GM12878 (cell line): ENCODE results near the gene LGALS8. TPM values are rescaled to one million over a fixed set of nuclear protein-coding genes. Genes with fewer than 3 reads are reported as not detected.
A peak's percentile ranks its signal among the peaks of the same experiment; 100 is the strongest.

Source experiments
- ATAC-seq: fragments of 200-7000 bp; cut with Tn5 transposase; 3 replicates; pipeline ENCODE4 v1.9.1; 2020; ENCODE audit warnings: mild to moderate bottlenecking, moderate library complexity
- BruUV-seq: library from RNA; stranded (reverse); fragments of 400-500 nt; replicated peaks from 2 replicates; lab custom pipeline; 2021; lab: Mats Ljungman, UMichigan
- CTCF ChIA-PET: fragments of 300-600 bp; sonication (Branson Sonifier 250); formaldehyde crosslinking; extraction: SDS; loops from one replicate; lab custom pipeline; 2021; ENCODE audit warnings: inconsistent platforms; lab: Yijun Ruan, JAX
- POLR2A ChIA-PET: fragments of 350-600 bp; formaldehyde crosslinking; extraction: SDS; loops from one replicate; lab custom pipeline; 2021; ENCODE audit warnings: inconsistent platforms; lab: Charles Lee
- RAD21 ChIA-PET: fragments of 300-600 bp; sonication (Branson Sonifier 250); formaldehyde crosslinking; loops from one replicate; lab custom pipeline; 2023; ENCODE audit warnings: antibody characterized with exemption; ENCODE audit not compliant: unreplicated experiment; lab: Charles Lee
- SMC1A ChIA-PET: fragments of 300-600 bp; sonication (Branson Sonifier 250); formaldehyde crosslinking; loops from one replicate; lab custom pipeline; 2023; ENCODE audit not compliant: unreplicated experiment, uncharacterized antibody; lab: Charles Lee
- DNase-seq: peaks from one replicate; pipeline ENCODE4 v3.0.0-alpha.2; 2011; ENCODE audit warnings: low read depth, low spot score
- FAIRE-seq: peaks from 3 replicates; lab custom pipeline; 2011; peaks lifted over from hg19 to GRCh38; lab: Jason Lieb, UNC
- H2AFZ ChIP-seq: 2 replicates; pipeline ENCODE4 v1.6.0; 2011; ENCODE audit warnings: low read depth, low read length, control low read depth; ENCODE audit not compliant: control insufficient read depth
- H3K27ac ChIP-seq: 2 replicates; pipeline ENCODE4 v1.5.1; 2011; ENCODE audit warnings: control low read depth; ENCODE audit not compliant: control insufficient read depth, insufficient read depth
- H3K27me3 ChIP-seq, 2 experiments: replicated peaks in 1 of 2; 2 replicates each; pipeline versions ENCODE4 v1.6.0 to v1.6.1; 2011; ENCODE audit warnings: low read length in 1 of 2; ENCODE audit not compliant: control insufficient read depth in 2 of 2, insufficient read depth in 2 of 2
- H3K36me3 ChIP-seq, 2 experiments: 2 replicates each; pipeline ENCODE4 v1.5.1; 2011; ENCODE audit warnings: low read length in 1 of 2; ENCODE audit not compliant: control insufficient read depth in 2 of 2, insufficient read depth in 2 of 2
- H3K4me1 ChIP-seq: 2 replicates; pipeline ENCODE4 v1.6.1; 2011; ENCODE audit warnings: mild to moderate bottlenecking, low read length, moderate library complexity, mixed read lengths; ENCODE audit not compliant: control insufficient read depth, insufficient read depth
- H3K4me2 ChIP-seq: 2 replicates; pipeline ENCODE4 v1.6.0; 2011; ENCODE audit warnings: control low read depth; ENCODE audit not compliant: control insufficient read depth, insufficient read depth
- H3K4me3 ChIP-seq: fragments of 200-600 bp; sonication (generic); 2 replicates; pipeline ENCODE4 v1.5.1; 2016
- H3K79me2 ChIP-seq: 2 replicates; pipeline ENCODE4 v1.6.0; 2011; ENCODE audit warnings: low read length; ENCODE audit not compliant: control insufficient read depth, insufficient read depth
- H3K9ac ChIP-seq: 2 replicates; pipeline ENCODE4 v1.8.0; 2011; ENCODE audit warnings: low read length, control low read depth, mixed read lengths; ENCODE audit not compliant: control insufficient read depth, insufficient read depth
- H3K9me3 ChIP-seq: replicated peaks from 3 replicates; pipeline ENCODE4 v1.5.1; 2011; ENCODE audit warnings: mild to moderate bottlenecking, low read length; ENCODE audit not compliant: control insufficient read depth, insufficient read depth
- H4K20me1 ChIP-seq: 2 replicates; pipeline ENCODE4 v1.6.0; 2011; ENCODE audit not compliant: control insufficient read depth, insufficient read depth
- ASH2L ChIP-seq: fragments of 300-600, 200-600 bp; sonication (generic); IDR thresholded peaks from 2 replicates; pipeline ENCODE4 v1.6.1; 2017; ENCODE audit warnings: low read depth, mild to moderate bottlenecking, borderline replicate concordance
- BACH1 ChIP-seq: fragments of 450-650 bp; IDR thresholded peaks from 2 replicates; pipeline ENCODE4 v1.6.1; 2017; ENCODE audit warnings: mild to moderate bottlenecking, borderline replicate concordance
- BRCA1 ChIP-seq: IDR thresholded peaks from 2 replicates; pipeline ENCODE4 v1.6.1; 2011; ENCODE audit warnings: low read depth, low read length, improper control_type of control experiment
- EED ChIP-seq: sonication (generic); IDR thresholded peaks from 2 replicates; pipeline ENCODE4 v1.6.1; 2016; ENCODE audit warnings: antibody characterized with exemption, low read depth
- EGR1 ChIP-seq, 2 experiments: IDR thresholded peaks; 1 replicate in 1 of 2; 2 replicates in 1 of 2; pipeline ENCODE4 v1.6.1; 2011 to 2012; ENCODE audit warnings: low read depth in 2 of 2, low read length in 2 of 2, borderline replicate concordance in 1 of 2, mild to moderate bottlenecking in 1 of 2, moderate library complexity in 1 of 2
- IKZF1 ChIP-seq: fragments of 450-650 bp; conservative IDR thresholded peaks from 2 replicates; pipeline ENCODE4 v1.6.1; 2017; ENCODE audit warnings: antibody characterized with exemption, mild to moderate bottlenecking
- MEF2A ChIP-seq: IDR thresholded peaks from 2 replicates; pipeline ENCODE4 v1.6.1; 2011; ENCODE audit warnings: low read depth, mild to moderate bottlenecking, low read length, moderate library complexity; ENCODE audit not compliant: insufficient read depth
- MEF2B ChIP-seq: fragments of 450-650 bp; IDR thresholded peaks from 2 replicates; pipeline ENCODE4 v1.6.1; 2018; ENCODE audit warnings: mild to moderate bottlenecking, moderate library complexity; ENCODE audit not compliant: partially characterized antibody, poor library complexity, severe bottlenecking
- NFYB ChIP-seq: IDR thresholded peaks from 2 replicates; pipeline ENCODE4 v1.6.1; 2011; ENCODE audit warnings: low read depth, mild to moderate bottlenecking, low read length, improper control_type of control experiment, moderate library complexity; ENCODE audit not compliant: insufficient read depth
- NR2C2 ChIP-seq: IDR thresholded peaks from 2 replicates; pipeline ENCODE4 v1.6.1; 2011; ENCODE audit warnings: borderline replicate concordance, low read depth; ENCODE audit not compliant: control insufficient read depth, insufficient read length
- PAX5 ChIP-seq: IDR thresholded peaks from 2 replicates; pipeline ENCODE4 v1.6.1; 2011; ENCODE audit warnings: low read depth, low read length, borderline replicate concordance
- RELA ChIP-seq: fragments of 450-650 bp; IDR thresholded peaks from 2 replicates; pipeline ENCODE4 v1.8.0; 2014; ENCODE audit warnings: borderline replicate concordance; ENCODE audit not compliant: partially characterized antibody
- TAF1 ChIP-seq: IDR thresholded peaks from 2 replicates; pipeline ENCODE4 v1.6.1; 2011; ENCODE audit warnings: mild to moderate bottlenecking, low read depth, low read length, borderline replicate concordance
- TARDBP ChIP-seq: IDR thresholded peaks from 2 replicates; pipeline ENCODE4 v1.6.1; 2016; ENCODE audit warnings: borderline replicate concordance
- TCF7 ChIP-seq: IDR thresholded peaks from 2 replicates; pipeline ENCODE4 v1.6.1; 2014; ENCODE audit warnings: antibody characterized with exemption, borderline replicate concordance
- YBX1 ChIP-seq: fragments of 450-650 bp; IDR thresholded peaks from 2 replicates; pipeline ENCODE4 v1.6.1; 2016; ENCODE audit warnings: antibody characterized with exemption
- WGBS: methylation state at CpG from one replicate; pipeline ENCODE4 v1.1.6; 2016; ENCODE audit warnings: low lambda C conversion rate; ENCODE audit not compliant: insufficient replicate concordance, insufficient coverage; ENCODE audit errors: missing lambda C conversion rate; 5-methylcytosine and 5-hydroxymethylcytosine counted together
- in situ Hi-C: fragments of 300-500 bp; cut with MboI; formaldehyde crosslinking; loops from 9 replicates; pipeline ENCODE4 v1.14.3; 2018; ENCODE audit warnings: mixed read lengths
- intact Hi-C: fragments of 100-400 bp; cut with micrococcal nuclease; formaldehyde crosslinking; loops from one replicate; pipeline ENCODE4 v1.14.2; 2022; ENCODE audit not compliant: unreplicated experiment
- polyA plus RNA-seq, 11 experiments: library from polyadenylated mRNA; depleted of rRNA in 4 of 11; unstranded in 6 of 11; stranded (reverse) in 5 of 11; fragments of >200 nt; fragmentation: Nextera tagmentation in 4 of 11; fragmentation: Illumina TruSeq in 1 of 11; extraction: Ambion mirVana in 4 of 11; extraction: Trizol in 1 of 11; gene quantifications; 1 replicate in 1 of 11; 2 replicates in 10 of 11; pipeline versions ENCODE4 v1.2.1 to v1.2.3, GENCODE V29; 2011 to 2016; ENCODE audit warnings: inconsistent platforms in 2 of 11, missing spikeins in 2 of 11, low read depth in 1 of 11
- total RNA-seq, 4 experiments: library from RNA; depleted of rRNA in 3 of 4; stranded (reverse); fragments of >200 nt in 3 of 4; fragmentation: Illumina TruSeq in 1 of 4; extraction: Trizol in 1 of 4; gene quantifications; 2 replicates each; pipeline versions ENCODE4 v1.2.1 to v1.2.3, GENCODE V29; 2013 to 2021
- TF ChIP-seq, protein P1 (sequence below): fragments of 450-650 bp; conservative IDR thresholded peaks from 2 replicates; pipeline ENCODE4 v1.6.1; 2017; ENCODE audit warnings: mild to moderate bottlenecking, moderate library complexity
- TF ChIP-seq, protein P2 (sequence below): IDR thresholded peaks from 2 replicates; pipeline ENCODE4 v1.6.1; 2011; ENCODE audit warnings: low read depth, mild to moderate bottlenecking, low read length, moderate library complexity, borderline replicate concordance; ENCODE audit errors: extremely low read depth

Gene LGALS8
- total and polyA plus RNA-seq, 10 of the 15 experiments (the other 5 are each of a cell fraction or from before 2014, with no cell fraction given), result 15.4 to 86.5 (median 19.2) TPM

DNA sequence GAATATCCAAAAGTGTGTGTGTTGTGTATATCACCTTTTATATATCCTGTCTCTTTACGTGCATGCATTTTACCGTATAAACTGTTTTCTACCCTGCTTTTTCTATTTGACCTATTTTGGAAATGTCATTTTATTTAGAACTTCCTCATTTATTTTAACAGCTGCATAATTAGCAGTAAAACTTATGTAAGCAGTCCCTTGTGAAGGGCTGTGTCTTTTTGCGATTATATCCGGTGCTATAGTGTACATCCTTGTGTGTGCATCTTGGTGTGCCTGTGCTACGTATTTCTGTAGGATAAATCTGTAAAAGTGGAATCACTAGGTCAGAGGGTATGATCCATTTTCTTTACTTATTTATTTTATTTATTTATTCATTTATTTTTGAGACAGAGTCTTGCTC lies 7.2 kb downstream of the LGALS8 start:
- TF ChIP-seq TCF7 (no peak), EED (no peak), MEF2A (no peak), TAF1 (no peak), BRCA1 (no peak)
- TF ChIP-seq, all 136 proteins: peak for 0
- in situ Hi-C loops, result no loop called here
- Histone ChIP-seq H3K9me3 (no peaks in the 10 kb centered on the region), H3K27ac (no peak overlapping the region), H3K4me2 (no peak overlapping the region), H3K9ac (no peak overlapping the region), H2AFZ (no peak overlapping the region), H4K20me1 (no peaks in the 10 kb centered on the region), H3K4me1 (peaks cover 9% of the 10 kb centered on the region), H3K79me2 (no peaks in the 10 kb centered on the region), H3K36me3 (peaks cover 0 to 7% of the 10 kb centered on the region in 2 experiments; a peak in 1 of 4 replicates), H3K4me3 (no peak overlapping the region), H3K27me3 (no peaks in the 10 kb centered on the region)
- no peak for ATAC-seq
- ChIA-PET SMC1A (no interaction called here), RAD21 (no interaction called here), CTCF (no interaction called here), POLR2A (no interaction called here)
- intact Hi-C loops, result no loop called here
- FAIRE-seq, result no peak
- no peak for DNase-seq
- 59% methylated on average over 5 of the region's 5 CpGs for WGBS
- BruUV-seq, result no TSS peak

DNA sequence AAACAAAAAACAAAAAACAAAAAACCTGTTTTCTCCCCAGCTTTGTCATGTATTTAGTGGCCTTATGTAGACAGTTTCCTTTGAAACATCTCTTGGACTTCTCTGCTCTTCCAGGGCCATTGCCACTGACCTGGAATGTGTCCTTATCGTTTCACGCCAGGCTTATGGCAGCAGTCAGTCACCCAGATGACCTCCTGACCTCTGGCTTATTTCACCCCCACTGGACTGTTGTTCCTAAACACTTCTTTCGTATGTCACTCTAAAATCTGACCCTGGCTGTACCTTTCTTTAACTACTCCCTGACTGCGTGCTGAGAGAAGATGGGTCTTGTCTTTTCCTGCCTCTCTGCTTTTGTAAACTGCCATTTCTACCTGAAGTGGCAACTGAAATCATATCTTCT lies 9.1 kb downstream of the LGALS8 start:
- no peaks in the 10 kb centered on the region for H3K27me3 ChIP-seq
- ChIA-PET RAD21 (no interaction called here), SMC1A (no interaction called here), POLR2A (no interaction called here), CTCF (interaction anchor here (0.7 kb wide), 1 partner anchor 1051 kb away, joined by 4 read pairs; no protein-coding TSS in a partner anchor)
- H3K9me3 ChIP-seq, result no peaks in the 10 kb centered on the region
- peaks cover 9% of the 10 kb centered on the region for H3K4me1 ChIP-seq
- no peak for FAIRE-seq
- ATAC-seq, result no peak
- no peak overlapping the region for H3K27ac ChIP-seq
- in situ Hi-C loops, result no loop called here
- WGBS, result 99% methylated on average over 4 of the region's 4 CpGs
- H3K79me2 ChIP-seq, result no peaks in the 10 kb centered on the region
- peaks cover 0 to 3% of the 10 kb centered on the region in 2 experiments; a peak in 2 of 4 replicates for H3K36me3 ChIP-seq
- no peak overlapping the region for H3K4me2 ChIP-seq
- H4K20me1 ChIP-seq, result no peaks in the 10 kb centered on the region
- H3K4me3 ChIP-seq, result no peak overlapping the region
- DNase-seq, result no peak
- no peak overlapping the region for H3K9ac ChIP-seq
- H2AFZ ChIP-seq, result no peak overlapping the region
- TSS peak; percentile 61 for BruUV-seq
- intact Hi-C loops, result no loop called here
- TF ChIP-seq ASH2L (no peak), IKZF1 (no peak), YBX1 (no peak), RELA (no peak), EGR1 (IDR thresholded peaks at IDR 0.05; ENCODE audit: borderline replicate concordance in 1 of 2, low read depth in 2 of 2, low read length in 2 of 2) (no peak), BACH1 (no peak), PAX5 (no peak), TARDBP (no peak), MEF2B (no peak), NR2C2 (no peak), NFYB (no peak)
- TF ChIP-seq, protein P1, sequence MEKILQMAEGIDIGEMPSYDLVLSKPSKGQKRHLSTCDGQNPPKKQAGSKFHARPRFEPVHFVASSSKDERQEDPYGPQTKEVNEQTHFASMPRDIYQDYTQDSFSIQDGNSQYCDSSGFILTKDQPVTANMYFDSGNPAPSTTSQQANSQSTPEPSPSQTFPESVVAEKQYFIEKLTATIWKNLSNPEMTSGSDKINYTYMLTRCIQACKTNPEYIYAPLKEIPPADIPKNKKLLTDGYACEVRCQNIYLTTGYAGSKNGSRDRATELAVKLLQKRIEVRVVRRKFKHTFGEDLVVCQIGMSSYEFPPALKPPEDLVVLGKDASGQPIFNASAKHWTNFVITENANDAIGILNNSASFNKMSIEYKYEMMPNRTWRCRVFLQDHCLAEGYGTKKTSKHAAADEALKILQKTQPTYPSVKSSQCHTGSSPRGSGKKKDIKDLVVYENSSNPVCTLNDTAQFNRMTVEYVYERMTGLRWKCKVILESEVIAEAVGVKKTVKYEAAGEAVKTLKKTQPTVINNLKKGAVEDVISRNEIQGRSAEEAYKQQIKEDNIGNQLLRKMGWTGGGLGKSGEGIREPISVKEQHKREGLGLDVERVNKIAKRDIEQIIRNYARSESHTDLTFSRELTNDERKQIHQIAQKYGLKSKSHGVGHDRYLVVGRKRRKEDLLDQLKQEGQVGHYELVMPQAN, result no peak
- TF ChIP-seq, protein P2, sequence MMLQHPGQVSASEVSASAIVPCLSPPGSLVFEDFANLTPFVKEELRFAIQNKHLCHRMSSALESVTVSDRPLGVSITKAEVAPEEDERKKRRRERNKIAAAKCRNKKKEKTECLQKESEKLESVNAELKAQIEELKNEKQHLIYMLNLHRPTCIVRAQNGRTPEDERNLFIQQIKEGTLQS, result no peak
